ENCODE data around the gene CYBC1. TPM values are rescaled to one million over a fixed set of nuclear protein-coding genes. Genes with fewer than 3 reads are reported as not detected.
A peak's percentile ranks its signal among the peaks of the same experiment; 100 is the strongest.

Gene CYBC1
- polyA plus RNA-seq, 3 donors = 160 to 225 (median 217) TPM

DNA sequence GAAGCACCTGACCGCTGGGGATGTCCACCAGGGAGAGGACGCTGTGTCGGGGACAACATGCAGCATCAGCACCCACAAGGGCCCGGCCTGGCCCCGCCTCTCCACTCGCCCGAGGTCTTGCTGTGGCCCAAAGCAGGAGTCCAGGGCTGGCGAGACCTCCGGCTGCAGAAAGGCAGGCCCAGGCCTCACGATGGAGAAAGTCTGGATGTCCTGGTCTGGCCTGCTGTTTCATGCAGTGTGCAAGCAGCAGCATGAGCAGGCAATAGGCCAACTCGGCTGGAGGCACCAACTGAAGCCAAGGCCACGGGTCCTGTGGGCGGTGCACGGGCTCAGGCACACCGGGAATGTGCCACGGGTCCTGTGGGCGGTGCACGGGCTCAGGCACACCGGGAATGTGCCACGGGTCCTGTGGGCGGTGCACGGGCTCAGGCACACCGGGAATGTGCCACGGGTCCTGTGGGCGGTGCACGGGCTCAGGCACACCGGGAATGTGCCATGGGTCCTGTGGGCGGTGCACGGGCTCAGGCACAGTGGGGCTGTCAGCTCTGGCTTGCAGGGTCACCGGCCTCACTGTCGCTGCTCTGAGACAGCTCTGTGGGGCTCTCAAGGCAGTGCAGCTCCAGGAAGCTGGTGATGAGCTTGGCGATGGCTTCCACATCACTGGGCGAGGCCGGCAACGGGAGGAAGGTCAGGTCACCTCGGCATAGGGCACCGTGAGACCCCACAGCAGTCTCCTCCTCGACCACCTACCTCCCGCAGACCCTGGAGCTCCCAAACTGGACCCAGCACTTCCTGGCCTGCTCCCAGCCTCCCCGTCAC is 6.9 kb downstream of the CYBC1 start:
- Histone ChIP-seq H3K36me3 (replicated peaks in 1 of 2; ENCODE audit: control insufficient read depth in 1 of 2, insufficient read depth in 2 of 2, low read length in 2 of 2) (peaks cover 54 to 61% of the 10 kb centered on the region in 2 donors), H3K9me3 (replicated peaks in 1 of 2; ENCODE audit: control insufficient read depth in 1 of 2, insufficient read depth in 1 of 2, low read length in 2 of 2) (no peaks in the 10 kb centered on the region), H2AFZ (ENCODE audit: insufficient read depth, low read depth, low read length, poor library complexity, severe bottlenecking) (no peak overlapping the region), H3K4me3 (replicated peaks in 1 of 3; ENCODE audit: low read depth in 2 of 3, low read length in 3 of 3) (no peak overlapping the region), H4K20me1 (ENCODE audit: insufficient read depth, low read length) (peaks cover 91% of the 10 kb centered on the region), H3K4me2 (replicated peaks; ENCODE audit: extremely low read depth, low read length, poor library complexity, severe bottlenecking) (no peak overlapping the region), H3K79me2 (ENCODE audit: insufficient read depth, low read length) (peaks cover 50% of the 10 kb centered on the region), H3K9ac (ENCODE audit: insufficient read depth, low read length, poor library complexity, severe bottlenecking) (no peak overlapping the region), H3K27me3 (ENCODE audit: control insufficient read depth in 2 of 2, insufficient read depth in 2 of 2, low read length in 2 of 2) (no peaks in the 10 kb centered on the region), H3K27ac (ENCODE audit: low read depth in 1 of 2, low read length in 2 of 2) (no peak overlapping the region), H3K4me1 (ENCODE audit: control insufficient read depth in 1 of 2, insufficient read depth in 2 of 2, low read length in 2 of 2) (peaks cover 38 to 42% of the 10 kb centered on the region in 2 donors)
- Mint-ChIP-seq H3K4me3 (no peak overlapping the region), H3K4me1 (peaks cover 30% of the 10 kb centered on the region), H3K36me3 (peaks cover 29 to 61% of the 10 kb centered on the region in 2 donors), H3K9me3 (no peaks in the 10 kb centered on the region), H3K27ac (peak overlapping the region in 1 of 7 donors; percentile 57), H3K27me3 (ENCODE audit: low read depth in 3 of 3) (no peaks in the 10 kb centered on the region)
- TF ChIP-seq, protein P1, sequence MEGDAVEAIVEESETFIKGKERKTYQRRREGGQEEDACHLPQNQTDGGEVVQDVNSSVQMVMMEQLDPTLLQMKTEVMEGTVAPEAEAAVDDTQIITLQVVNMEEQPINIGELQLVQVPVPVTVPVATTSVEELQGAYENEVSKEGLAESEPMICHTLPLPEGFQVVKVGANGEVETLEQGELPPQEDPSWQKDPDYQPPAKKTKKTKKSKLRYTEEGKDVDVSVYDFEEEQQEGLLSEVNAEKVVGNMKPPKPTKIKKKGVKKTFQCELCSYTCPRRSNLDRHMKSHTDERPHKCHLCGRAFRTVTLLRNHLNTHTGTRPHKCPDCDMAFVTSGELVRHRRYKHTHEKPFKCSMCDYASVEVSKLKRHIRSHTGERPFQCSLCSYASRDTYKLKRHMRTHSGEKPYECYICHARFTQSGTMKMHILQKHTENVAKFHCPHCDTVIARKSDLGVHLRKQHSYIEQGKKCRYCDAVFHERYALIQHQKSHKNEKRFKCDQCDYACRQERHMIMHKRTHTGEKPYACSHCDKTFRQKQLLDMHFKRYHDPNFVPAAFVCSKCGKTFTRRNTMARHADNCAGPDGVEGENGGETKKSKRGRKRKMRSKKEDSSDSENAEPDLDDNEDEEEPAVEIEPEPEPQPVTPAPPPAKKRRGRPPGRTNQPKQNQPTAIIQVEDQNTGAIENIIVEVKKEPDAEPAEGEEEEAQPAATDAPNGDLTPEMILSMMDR (IDR thresholded peaks at IDR 0.05) = no peak
- intact Hi-C loops (cut with micrococcal nuclease) = no loop called here
- no peak for DNase-seq
- WGBS (ENCODE audit: insufficient coverage) = 96% methylated on average over 24 of the region's 40 CpGs

DNA sequence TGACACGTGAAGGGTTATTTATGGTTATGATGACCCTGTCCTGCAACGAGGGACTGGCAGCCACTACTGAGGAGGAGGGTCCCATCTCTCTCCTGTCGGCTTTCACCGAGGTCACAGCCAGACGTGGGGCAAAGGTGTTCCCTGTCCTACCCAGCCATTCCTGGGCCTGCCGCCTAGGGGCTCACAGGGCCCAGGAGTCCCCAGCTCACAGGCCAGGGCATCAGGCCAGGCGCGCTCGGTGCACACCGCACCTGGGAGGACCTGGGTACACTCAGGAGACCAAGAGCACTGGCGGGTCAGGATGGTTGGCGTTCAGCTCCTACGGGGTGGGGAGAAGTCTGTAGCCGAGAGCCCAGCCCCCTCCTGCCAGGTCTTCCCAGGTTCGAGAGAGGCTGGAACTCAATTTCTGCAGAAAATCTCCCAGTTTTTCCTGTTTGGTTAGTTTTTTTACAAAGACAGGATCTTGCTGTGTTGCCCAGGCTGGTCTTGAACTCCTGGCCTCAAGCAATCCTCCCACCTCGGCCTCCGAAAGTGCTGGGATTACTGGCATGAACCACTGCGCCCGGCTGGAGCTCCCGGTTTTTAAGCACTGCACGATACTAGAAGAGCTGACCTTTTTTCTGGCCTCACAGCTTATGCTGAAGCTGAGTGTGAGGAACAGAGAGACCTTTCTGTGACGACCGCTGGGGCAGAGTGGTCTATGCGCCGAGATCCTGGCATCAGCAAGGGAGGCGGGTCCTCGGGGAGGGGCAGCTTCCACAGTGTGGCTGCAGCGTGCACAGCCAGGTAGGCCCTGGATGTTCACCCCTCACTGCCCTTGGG is 7.7 kb downstream of the CYBC1 start:
- peaks cover 54 to 59% of the 10 kb centered on the region in 2 donors for H3K36me3 ChIP-seq (replicated peaks in 1 of 2; ENCODE audit: control insufficient read depth in 1 of 2, insufficient read depth in 2 of 2, low read length in 2 of 2)
- peaks cover 86% of the 10 kb centered on the region for H4K20me1 ChIP-seq (ENCODE audit: insufficient read depth, low read length)

More for the DNA sequence above, 7.7 kb downstream of the CYBC1 start:
- peaks cover 45% of the 10 kb centered on the region for H3K79me2 ChIP-seq (ENCODE audit: insufficient read depth, low read length)
- intact Hi-C loops (cut with micrococcal nuclease) = no loop called here
- Mint-ChIP-seq H3K27me3 (ENCODE audit: low read depth in 3 of 3) (no peaks in the 10 kb centered on the region), H3K9me3 (no peaks in the 10 kb centered on the region), H3K4me3 (no peak overlapping the region), H3K4me1 (peaks cover 30% of the 10 kb centered on the region), H3K36me3 (peaks cover 29 to 60% of the 10 kb centered on the region in 2 donors), H3K27ac (peak overlapping the region in 2 of 7 donors; percentile 26 to 64)
- no peak overlapping the region for H3K4me3 ChIP-seq (replicated peaks in 1 of 3; ENCODE audit: low read depth in 2 of 3, low read length in 3 of 3)
- no peak overlapping the region for H3K27ac ChIP-seq (ENCODE audit: low read depth in 1 of 2, low read length in 2 of 2)
- no peak overlapping the region for H3K9ac ChIP-seq (ENCODE audit: insufficient read depth, low read length, poor library complexity, severe bottlenecking)
- no peak overlapping the region for H2AFZ ChIP-seq (ENCODE audit: insufficient read depth, low read depth, low read length, poor library complexity, severe bottlenecking)
- H3K27me3 ChIP-seq (ENCODE audit: control insufficient read depth in 2 of 2, insufficient read depth in 2 of 2, low read length in 2 of 2) = no peaks in the 10 kb centered on the region
- no peak overlapping the region for H3K4me2 ChIP-seq (replicated peaks; ENCODE audit: extremely low read depth, low read length, poor library complexity, severe bottlenecking)
- no peaks in the 10 kb centered on the region for H3K9me3 ChIP-seq (replicated peaks in 1 of 2; ENCODE audit: control insufficient read depth in 1 of 2, insufficient read depth in 1 of 2, low read length in 2 of 2)
- WGBS (ENCODE audit: insufficient coverage) = 91% methylated on average over 27 of the region's 28 CpGs
- H3K4me1 ChIP-seq (ENCODE audit: control insufficient read depth in 1 of 2, insufficient read depth in 2 of 2, low read length in 2 of 2) = peaks cover 33 to 36% of the 10 kb centered on the region in 2 donors
- DNase-seq = no peak
- TF ChIP-seq, protein P1 (IDR thresholded peaks at IDR 0.05) = no peak
